Trophoblast cell (in vitro differentiated cells and primary cell): ENCODE results near the gene GLIPR2.
A peak's percentile ranks its signal among the peaks of the same experiment; 100 is the strongest.

ENCODE experiments used
- DNase-seq, 2 donors: peaks; one replicate each; pipeline ENCODE4 v3.0.0-alpha.2; 2016
- H2AFZ ChIP-seq: 2 replicates; pipeline ENCODE4 v1.6.1; 2013; ENCODE audit warnings: low read length, moderate library complexity, mild to moderate bottlenecking; ENCODE audit not compliant: insufficient read depth, poor library complexity
- H2AK5ac ChIP-seq: 2 replicates; pipeline ENCODE4 v1.6.1; 2013; ENCODE audit warnings: mild to moderate bottlenecking, low read length
- H2BK120ac ChIP-seq: 2 replicates; pipeline ENCODE4 v1.6.1; 2013; ENCODE audit warnings: low read length, mild to moderate bottlenecking, moderate library complexity; ENCODE audit not compliant: insufficient read depth, poor library complexity
- H2BK12ac ChIP-seq: 2 replicates; pipeline ENCODE4 v1.6.1; 2013; ENCODE audit warnings: mild to moderate bottlenecking, low read length, moderate library complexity
- H2BK5ac ChIP-seq: 2 replicates; pipeline ENCODE4 v1.6.1; 2013; ENCODE audit warnings: low read length, low read depth, moderate library complexity, mild to moderate bottlenecking; ENCODE audit not compliant: poor library complexity
- H3K14ac ChIP-seq: 2 replicates; pipeline ENCODE4 v1.6.1; 2013; ENCODE audit warnings: mild to moderate bottlenecking, low read length
- H3K18ac ChIP-seq: 2 replicates; pipeline ENCODE4 v1.6.1; 2013; ENCODE audit warnings: mild to moderate bottlenecking, low read length
- H3K23ac ChIP-seq: 2 replicates; pipeline ENCODE4 v1.6.1; 2013; ENCODE audit warnings: low read length
- H3K27ac ChIP-seq: 2 replicates; pipeline ENCODE4 v1.5.1; 2013; ENCODE audit warnings: low read depth, mild to moderate bottlenecking, inconsistent platforms, low read length, moderate library complexity
- H3K27me3 ChIP-seq: 2 replicates; pipeline ENCODE4 v1.6.1; 2013; ENCODE audit warnings: inconsistent platforms, mild to moderate bottlenecking, low read length, moderate library complexity; ENCODE audit not compliant: insufficient read depth
- H3K36me3 ChIP-seq, 2 experiments: 1 replicate in 1 of 2; 2 replicates in 1 of 2; pipeline ENCODE4 v1.6.1; 2013; ENCODE audit warnings: low read length in 2 of 2, mild to moderate bottlenecking in 2 of 2, moderate library complexity in 1 of 2; ENCODE audit not compliant: insufficient read depth in 2 of 2, control insufficient read depth in 1 of 2
- H3K4ac ChIP-seq: 2 replicates; pipeline ENCODE4 v1.6.1; 2013; ENCODE audit warnings: low read depth, mild to moderate bottlenecking, low read length, moderate library complexity
- H3K4me1 ChIP-seq, 2 experiments: 1 replicate in 1 of 2; 2 replicates in 1 of 2; pipeline ENCODE4 v1.6.1; 2013; ENCODE audit warnings: low read length in 2 of 2, mild to moderate bottlenecking in 2 of 2, moderate library complexity in 1 of 2; ENCODE audit not compliant: insufficient read depth in 2 of 2, control insufficient read depth in 1 of 2
- H3K4me2 ChIP-seq: 2 replicates; pipeline ENCODE4 v1.6.1; 2013; ENCODE audit warnings: inconsistent platforms, mild to moderate bottlenecking, low read length, moderate library complexity
- H3K4me3 ChIP-seq: 2 replicates; pipeline ENCODE4 v1.5.1; 2013; ENCODE audit warnings: mild to moderate bottlenecking, low read depth, low read length, inconsistent platforms
- H3K79me1 ChIP-seq: one replicate; pipeline ENCODE4 v1.6.1; 2013; ENCODE audit warnings: low read length
- H3K79me2 ChIP-seq: 2 replicates; pipeline ENCODE4 v1.6.1; 2013; ENCODE audit warnings: low read length, mild to moderate bottlenecking; ENCODE audit not compliant: control insufficient read depth, insufficient read depth, poor library complexity
- H3K9ac ChIP-seq: 2 replicates; pipeline ENCODE4 v1.6.1; 2013; ENCODE audit warnings: mild to moderate bottlenecking, low read length
- H3K9me3 ChIP-seq: 2 replicates; pipeline ENCODE4 v1.6.1; 2013; ENCODE audit warnings: low read depth, mild to moderate bottlenecking, control low read depth, inconsistent platforms, low read length; ENCODE audit not compliant: insufficient read depth
- H4K12ac ChIP-seq: 2 replicates; pipeline ENCODE4 v1.6.1; 2013; ENCODE audit warnings: low read depth, mild to moderate bottlenecking, low read length, moderate library complexity
- H4K8ac ChIP-seq: 2 replicates; pipeline ENCODE4 v1.6.1; 2013; ENCODE audit warnings: low read depth, mild to moderate bottlenecking, low read length, moderate library complexity
- H4K91ac ChIP-seq: one replicate; pipeline ENCODE4 v1.6.1; 2013; ENCODE audit warnings: low read depth, mild to moderate bottlenecking, low read length, moderate library complexity
- WGBS: extraction: QIAGEN DNeasy Blood & Tissue Kit; methylation state at CpG from one replicate; pipeline ENCODE4 v1.1.7; 2013; ENCODE audit warnings: missing lambda C conversion rate; ENCODE audit not compliant: insufficient read length, insufficient coverage; ENCODE audit errors: extremely low coverage; 5-methylcytosine and 5-hydroxymethylcytosine counted together

Gene GLIPR2

DNA sequence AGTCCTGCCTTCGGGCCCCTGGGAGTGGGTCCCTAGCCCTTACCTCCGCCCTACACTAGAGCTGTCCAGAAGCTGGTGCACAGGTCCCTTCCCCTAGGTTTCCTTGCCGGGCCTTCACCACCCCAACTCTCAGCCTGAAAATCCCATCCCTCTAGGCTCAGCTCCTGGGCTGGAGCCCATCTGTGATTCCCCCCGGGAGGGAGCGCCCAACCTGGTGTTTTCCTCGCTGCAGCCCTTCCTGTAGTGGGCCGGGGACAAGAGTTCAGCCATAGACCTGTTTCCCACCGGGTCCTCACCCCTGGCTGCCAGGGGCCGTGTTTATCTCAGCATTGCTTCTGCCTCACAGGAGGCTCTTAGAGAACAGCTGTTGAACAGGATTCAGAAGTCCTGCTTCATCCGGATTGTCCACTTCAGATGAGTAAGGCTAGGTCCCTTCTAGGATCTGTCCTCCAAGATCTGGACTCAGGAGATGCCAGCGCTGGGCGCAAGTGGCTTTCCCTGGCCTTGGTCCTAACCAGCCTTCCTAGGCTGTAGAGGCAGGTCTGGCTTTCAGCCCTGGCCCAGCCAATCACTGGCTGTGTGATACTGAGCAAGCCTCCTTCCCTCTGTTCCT lies 965 bp downstream of the GLIPR2 start:
- Histone ChIP-seq H3K4me2 (peak overlapping the region; percentile 99), H3K9me3 (peaks cover 8% of the 10 kb centered on the region), H2BK5ac (no peak overlapping the region), H3K79me1 (peaks cover 14% of the 10 kb centered on the region), H3K23ac (no peak overlapping the region), H4K8ac (peak overlapping the region; percentile 55), H3K9ac (peak overlapping the region; percentile 83), H3K4me1 (peaks cover 15 to 18% of the 10 kb centered on the region in 2 experiments), H3K36me3 (peaks cover 0 to 2% of the 10 kb centered on the region in 2 experiments), H3K27ac (no peak overlapping the region), H3K79me2 (peaks cover 9% of the 10 kb centered on the region), H2BK120ac (no peak overlapping the region), H4K12ac (no peak overlapping the region), H2AFZ (peak overlapping the region; percentile 20), H4K91ac (no peak overlapping the region), H3K4ac (no peak overlapping the region), H3K27me3 (peaks cover 6% of the 10 kb centered on the region), H3K14ac (peak overlapping the region; percentile 62), H3K18ac (peak overlapping the region; percentile 59), H3K4me3 (peak overlapping the region; percentile 72), H2AK5ac (no peak overlapping the region), H2BK12ac (no peak overlapping the region)
- no CpG with 5 or more reads among the region's 12 CpGs for WGBS
- DNase-seq, result peak in 1 of 2 donors; percentile 3

DNA sequence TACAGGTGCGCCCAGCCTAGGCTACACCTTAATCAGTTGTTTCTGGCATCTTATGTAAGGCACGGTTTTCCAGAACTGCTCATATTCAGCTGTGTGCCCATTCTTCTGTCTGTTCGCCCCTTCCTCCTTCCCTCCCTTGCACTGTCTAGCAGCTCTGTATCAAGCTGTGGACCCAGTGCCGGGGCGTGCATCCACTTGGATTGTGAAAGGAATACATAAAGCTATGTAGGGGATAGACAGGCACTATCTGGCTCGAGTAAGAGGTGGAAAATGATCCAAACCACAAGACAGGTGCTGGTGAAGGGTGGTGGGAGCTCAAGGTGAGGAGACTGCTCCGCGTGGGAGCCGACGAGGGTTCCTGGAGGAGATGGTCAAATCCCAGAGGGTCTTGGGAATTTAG lies 2.0 kb downstream of the GLIPR2 start:
- Histone ChIP-seq H4K91ac (no peak overlapping the region), H3K4ac (no peak overlapping the region), H3K9me3 (peaks cover 8% of the 10 kb centered on the region), H3K23ac (no peak overlapping the region), H3K79me1 (peaks cover 14% of the 10 kb centered on the region), H3K4me1 (peaks cover 15 to 18% of the 10 kb centered on the region in 2 experiments), H4K8ac (no peak overlapping the region), H2AFZ (no peak overlapping the region), H3K9ac (no peak overlapping the region), H4K12ac (no peak overlapping the region), H3K18ac (no peak overlapping the region), H3K4me3 (no peak overlapping the region), H2BK5ac (no peak overlapping the region), H2BK12ac (no peak overlapping the region), H3K27me3 (peaks cover 6% of the 10 kb centered on the region), H3K4me2 (no peak overlapping the region), H3K79me2 (peaks cover 9% of the 10 kb centered on the region), H3K36me3 (peaks cover 0 to 6% of the 10 kb centered on the region in 2 experiments), H3K27ac (no peak overlapping the region), H2AK5ac (no peak overlapping the region), H2BK120ac (no peak overlapping the region), H3K14ac (no peak overlapping the region)
- no peak for DNase-seq
- WGBS, result no CpG with 5 or more reads among the region's 10 CpGs

DNA sequence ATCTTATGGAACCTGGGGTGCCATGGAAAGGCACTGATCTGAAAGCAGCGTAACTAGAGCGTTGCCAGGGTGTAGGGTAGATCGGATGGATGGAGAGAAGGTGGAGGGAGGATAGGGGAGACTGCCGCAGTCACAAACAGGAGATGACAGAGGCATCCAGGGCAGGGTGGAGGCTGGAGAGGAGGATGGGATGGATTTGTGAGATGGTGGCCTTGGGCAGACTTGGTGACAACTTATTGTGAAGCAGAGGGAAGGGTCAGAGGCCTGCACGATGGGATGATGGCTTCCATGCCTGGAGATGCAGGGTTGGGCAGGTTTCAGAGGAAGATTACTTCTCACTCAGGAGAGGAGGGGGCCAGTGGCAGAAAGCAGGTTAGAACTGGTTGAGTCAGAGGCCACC lies 2.4 kb downstream of the GLIPR2 start:
- WGBS, result no CpG with 5 or more reads among the region's 5 CpGs
- H3K4me3 ChIP-seq, result no peak overlapping the region

DNA sequence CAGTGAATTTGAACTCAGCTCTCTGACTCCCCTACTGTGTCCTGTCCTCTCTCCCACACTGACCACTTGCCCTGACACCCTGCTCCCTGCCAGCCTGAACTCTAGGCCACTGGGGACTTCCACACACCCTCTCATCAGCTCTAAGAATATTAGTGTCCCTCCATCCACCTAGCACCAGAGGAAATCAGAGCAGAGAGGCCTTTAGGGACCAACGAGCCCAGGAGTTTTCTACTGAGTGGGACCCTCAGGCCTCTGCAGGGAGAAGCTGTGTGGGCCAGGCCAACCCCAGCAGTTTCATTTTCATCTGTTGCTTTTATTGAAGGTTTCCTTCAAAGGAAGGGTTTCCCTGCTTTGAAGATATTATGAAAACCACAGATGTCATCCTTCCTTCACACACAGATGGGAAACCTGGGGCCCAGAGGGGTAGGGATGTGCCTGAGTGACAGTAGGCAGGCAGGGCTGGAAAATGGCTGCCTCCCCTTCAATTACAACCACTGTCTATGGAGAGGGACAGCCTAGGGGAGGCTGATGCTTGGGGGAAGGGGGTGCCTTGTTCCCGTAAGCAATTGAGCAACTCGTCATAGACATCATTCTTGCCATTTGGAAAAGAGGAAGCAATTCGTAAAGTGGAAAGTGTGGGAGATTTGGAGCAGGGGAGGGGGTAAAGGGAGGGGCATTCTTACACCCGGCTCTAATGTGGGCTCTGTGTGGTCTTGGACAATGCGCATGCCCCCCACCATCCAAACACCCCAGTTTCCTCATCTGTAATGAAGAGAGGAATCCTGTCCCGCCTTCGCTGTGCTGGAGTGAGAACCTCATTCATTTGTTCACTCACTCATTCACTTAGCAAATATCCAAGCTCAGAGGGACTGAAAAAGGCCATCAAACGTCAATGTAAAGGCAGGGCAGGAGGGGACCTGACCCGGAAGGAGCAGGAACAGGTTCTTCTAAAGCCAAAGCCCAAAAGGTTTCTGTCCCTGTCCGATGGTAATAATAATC lies 3.9 kb downstream of the GLIPR2 start:
- H3K4me1 ChIP-seq, result peaks cover 15 to 18% of the 10 kb centered on the region in 2 experiments
- H3K4me3 ChIP-seq, result no peak overlapping the region
- H2BK120ac ChIP-seq, result no peak overlapping the region
- peaks cover 14% of the 10 kb centered on the region for H3K79me1 ChIP-seq
- H4K12ac ChIP-seq, result no peak overlapping the region
- peak overlapping the region; percentile 58 for H3K23ac ChIP-seq
- no CpG with 5 or more reads among the region's 11 CpGs for whole genome bisulfite sequencing
- no peak overlapping the region for H2AFZ ChIP-seq
- H3K18ac ChIP-seq, result no peak overlapping the region
- H4K91ac ChIP-seq, result no peak overlapping the region
- no peak overlapping the region for H2BK5ac ChIP-seq
- peaks cover 6% of the 10 kb centered on the region for H3K27me3 ChIP-seq
- no peak overlapping the region for H3K9ac ChIP-seq
- no peak overlapping the region for H4K8ac ChIP-seq
- H2BK12ac ChIP-seq, result no peak overlapping the region
- peak in 1 of 2 donors; percentile 17 for DNase-seq
- H3K14ac ChIP-seq, result no peak overlapping the region
- H2AK5ac ChIP-seq, result no peak overlapping the region
- H3K4ac ChIP-seq, result no peak overlapping the region
- H3K9me3 ChIP-seq, result peaks cover 9% of the 10 kb centered on the region
- H3K4me2 ChIP-seq, result no peak overlapping the region
- H3K79me2 ChIP-seq, result peaks cover 9% of the 10 kb centered on the region
- H3K36me3 ChIP-seq, result peaks cover 0 to 20% of the 10 kb centered on the region in 2 experiments
- no peak overlapping the region for H3K27ac ChIP-seq

More for the DNA sequence above, 2.4 kb downstream of the GLIPR2 start:
- Histone ChIP-seq H2AFZ (no peak overlapping the region), H4K8ac (no peak overlapping the region), H3K4ac (no peak overlapping the region), H3K4me2 (no peak overlapping the region), H2AK5ac (no peak overlapping the region), H3K14ac (no peak overlapping the region), H2BK120ac (no peak overlapping the region), H3K9ac (no peak overlapping the region), H3K23ac (no peak overlapping the region), H2BK12ac (no peak overlapping the region), H3K79me1 (peaks cover 14% of the 10 kb centered on the region), H4K12ac (no peak overlapping the region), H3K27me3 (peaks cover 6% of the 10 kb centered on the region), H3K4me1 (peaks cover 15 to 18% of the 10 kb centered on the region in 2 experiments), H3K79me2 (peaks cover 9% of the 10 kb centered on the region), H3K36me3 (peaks cover 0 to 10% of the 10 kb centered on the region in 2 experiments), H3K18ac (no peak overlapping the region), H4K91ac (no peak overlapping the region), H3K9me3 (peaks cover 8% of the 10 kb centered on the region), H3K27ac (no peak overlapping the region), H2BK5ac (no peak overlapping the region)
- DNase-seq, result no peak
